ENCODE results near the gene PSAPL1.

The PSAPL1 gene

GRCh38 chr4:7448036-7448435 is 13.3 kb upstream of the PSAPL1 start:
- Mint-ChIP-seq H3K4me1 (no peaks in the 10 kb centered on the region), H3K9me3 (peaks cover 8% of the 10 kb centered on the region), H3K27ac (no peak overlapping the region), H3K36me3 (no peaks in the 10 kb centered on the region), H3K27me3 (no peaks in the 10 kb centered on the region), H3K4me3 (no peak overlapping the region)
- CTCF ChIA-PET = no interaction called here
- DNase-seq = no peak

- no peak for DNase-seq
- H3K27me3 Mint-ChIP-seq = no peaks in the 10 kb centered on the region
- H3K27ac Mint-ChIP-seq = no peak overlapping the region
- H3K4me1 Mint-ChIP-seq = no peaks in the 10 kb centered on the region
- H3K4me3 Mint-ChIP-seq = no peak overlapping the region
- peaks cover 5% of the 10 kb centered on the region for H3K9me3 Mint-ChIP-seq
- no peaks in the 10 kb centered on the region for H3K36me3 Mint-ChIP-seq
- CTCF ChIA-PET = no interaction called here
Observed at GRCh38 chr4:7447236-7447635, 12.5 kb upstream of the PSAPL1 start.

- H3K4me3 Mint-ChIP-seq = no peak overlapping the region
- H3K4me1 Mint-ChIP-seq = no peaks in the 10 kb centered on the region
- peaks cover 5% of the 10 kb centered on the region for H3K9me3 Mint-ChIP-seq
- no peaks in the 10 kb centered on the region for H3K36me3 Mint-ChIP-seq
- DNase-seq = no peak
- H3K27me3 Mint-ChIP-seq = peaks cover 3% of the 10 kb centered on the region
- CTCF ChIA-PET = no interaction called here
- no peak overlapping the region for H3K27ac Mint-ChIP-seq
Observed at GRCh38 chr4:7444731-7445130, 10.0 kb upstream of the PSAPL1 start.

DNA sequence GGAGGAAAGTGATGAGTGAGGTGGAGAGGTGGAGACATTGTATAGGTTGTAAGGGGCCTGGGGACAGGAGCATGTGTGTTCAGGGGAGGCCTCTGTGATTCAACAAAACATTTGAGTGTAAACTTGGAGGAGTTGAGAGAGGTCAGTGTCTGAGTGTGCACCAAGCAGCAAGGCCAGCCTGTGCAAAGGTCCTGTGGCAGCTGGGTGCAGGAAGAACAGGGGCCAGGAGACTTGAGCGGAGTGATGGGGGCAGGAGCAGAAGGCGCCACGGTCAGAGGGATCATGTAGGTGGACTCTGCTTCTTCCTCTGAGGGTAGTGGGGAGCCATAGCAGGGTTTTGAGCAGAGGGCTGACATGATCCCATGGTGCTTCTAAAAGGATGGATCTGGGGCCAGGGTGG is 9.6 kb upstream of the PSAPL1 start:
- Mint-ChIP-seq H3K9me3 (peaks cover under 1% of the 10 kb centered on the region), H3K27me3 (peaks cover 3% of the 10 kb centered on the region), H3K36me3 (no peaks in the 10 kb centered on the region), H3K4me3 (no peak overlapping the region), H3K4me1 (no peaks in the 10 kb centered on the region), H3K27ac (no peak overlapping the region)
- no peak for DNase-seq
- CTCF ChIA-PET = no interaction called here

GRCh38 chr4:7442574-7443162 is 7.9 kb upstream of the PSAPL1 start:
- H3K36me3 Mint-ChIP-seq = no peaks in the 10 kb centered on the region
- peaks cover 3% of the 10 kb centered on the region for H3K27me3 Mint-ChIP-seq
- no peak overlapping the region for H3K4me3 Mint-ChIP-seq
- H3K27ac Mint-ChIP-seq = no peak overlapping the region
- no peaks in the 10 kb centered on the region for H3K9me3 Mint-ChIP-seq
- no peaks in the 10 kb centered on the region for H3K4me1 Mint-ChIP-seq
- CTCF ChIA-PET = no interaction called here
- DNase-seq = no peak

DNA sequence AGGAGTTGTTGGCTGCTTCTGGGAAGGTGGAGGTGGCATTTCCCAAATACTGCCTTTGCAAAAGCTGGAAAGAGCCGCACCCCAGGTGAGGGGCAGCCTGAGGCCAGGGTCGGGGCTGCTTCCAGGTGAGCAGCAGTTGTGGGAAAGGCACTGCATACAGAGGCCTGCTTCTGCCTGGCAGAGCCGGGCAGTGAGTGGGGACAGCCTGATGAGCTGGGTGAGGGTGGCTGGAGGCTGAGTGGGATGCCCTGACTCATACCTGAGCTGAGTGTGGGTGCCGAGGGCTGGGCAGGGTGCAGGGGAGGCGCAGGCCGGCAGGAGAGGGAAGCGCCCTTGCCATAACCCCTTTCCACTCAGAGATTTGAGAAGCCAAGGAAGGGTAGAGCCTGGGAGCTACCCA is 6.5 kb upstream of the PSAPL1 start:
- Mint-ChIP-seq H3K27me3 (peaks cover 3% of the 10 kb centered on the region), H3K4me3 (no peak overlapping the region), H3K27ac (no peak overlapping the region), H3K36me3 (no peaks in the 10 kb centered on the region), H3K4me1 (no peaks in the 10 kb centered on the region), H3K9me3 (no peaks in the 10 kb centered on the region)
- no peak for DNase-seq
- CTCF ChIA-PET = no interaction called here

- H3K27me3 Mint-ChIP-seq = peaks cover 3% of the 10 kb centered on the region
- H3K9me3 Mint-ChIP-seq = no peaks in the 10 kb centered on the region
- no peak for DNase-seq
Observed at GRCh38 chr4:7439699-7440098, 5.0 kb upstream of the PSAPL1 start.

GRCh38 chr4:7436256-7436655 is 1.5 kb upstream of the PSAPL1 start:
- CTCF ChIA-PET = no interaction called here
- Mint-ChIP-seq H3K27ac (no peak overlapping the region), H3K9me3 (no peaks in the 10 kb centered on the region), H3K27me3 (peaks cover 3% of the 10 kb centered on the region), H3K4me3 (no peak overlapping the region), H3K36me3 (no peaks in the 10 kb centered on the region), H3K4me1 (no peaks in the 10 kb centered on the region)
- no peak for DNase-seq

More at GRCh38 chr4:7439699-7440098, 5.0 kb upstream of the PSAPL1 start:
- no peaks in the 10 kb centered on the region for H3K4me1 Mint-ChIP-seq
- H3K4me3 Mint-ChIP-seq = no peak overlapping the region
- no peaks in the 10 kb centered on the region for H3K36me3 Mint-ChIP-seq
- no peak overlapping the region for H3K27ac Mint-ChIP-seq
- CTCF ChIA-PET = no interaction called here

DNA sequence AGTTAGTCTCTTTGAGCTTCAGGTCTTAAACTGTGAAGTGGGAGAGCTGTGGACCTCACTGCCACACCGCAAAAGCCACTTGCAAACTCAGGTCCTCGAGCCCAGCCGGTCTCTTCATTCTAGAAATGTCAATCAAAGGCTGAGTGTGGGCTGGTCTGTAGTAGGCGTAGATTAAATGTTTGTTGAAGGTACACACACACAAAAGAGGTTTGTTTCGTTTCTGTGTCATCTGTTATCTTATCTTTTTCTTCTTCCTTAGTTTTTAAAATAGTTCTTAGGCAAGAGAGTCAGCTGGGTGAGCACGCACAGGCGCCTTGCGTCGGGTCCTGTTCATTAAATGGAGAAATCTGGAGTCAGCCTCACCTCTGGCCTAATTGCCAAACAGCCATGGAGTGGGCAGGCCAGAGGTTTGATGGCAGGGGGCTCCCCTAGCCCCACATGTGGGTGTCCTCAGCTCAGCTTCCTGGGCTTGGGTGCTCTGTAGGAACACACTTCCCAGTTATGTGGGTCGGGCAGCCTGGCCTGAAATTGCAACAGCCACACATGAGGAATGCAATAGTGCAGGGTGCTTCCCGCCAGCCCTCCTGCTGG is 836 bp upstream of the PSAPL1 start:
- H3K4me3 Mint-ChIP-seq = no peak overlapping the region
- H3K27me3 Mint-ChIP-seq = no peaks in the 10 kb centered on the region
- H3K4me1 Mint-ChIP-seq = no peaks in the 10 kb centered on the region
- CTCF ChIA-PET = no interaction called here
- H3K36me3 Mint-ChIP-seq = no peaks in the 10 kb centered on the region
- DNase-seq = no peak
- no peaks in the 10 kb centered on the region for H3K9me3 Mint-ChIP-seq
- H3K27ac Mint-ChIP-seq = no peak overlapping the region

GRCh38 chr4:7434141-7434765 is 477 bp downstream of the PSAPL1 start:
- Mint-ChIP-seq H3K4me1 (no peaks in the 10 kb centered on the region), H3K4me3 (no peak overlapping the region), H3K27me3 (no peaks in the 10 kb centered on the region), H3K27ac (no peak overlapping the region), H3K9me3 (no peaks in the 10 kb centered on the region), H3K36me3 (no peaks in the 10 kb centered on the region)
- CTCF ChIA-PET = no interaction called here
- DNase-seq = no peak

- Mint-ChIP-seq H3K27me3 (no peaks in the 10 kb centered on the region), H3K9me3 (no peaks in the 10 kb centered on the region), H3K4me3 (no peak overlapping the region), H3K4me1 (no peaks in the 10 kb centered on the region), H3K36me3 (no peaks in the 10 kb centered on the region), H3K27ac (no peak overlapping the region)
- CTCF ChIA-PET = no interaction called here
- no peak for DNase-seq
Observed at GRCh38 chr4:7433376-7434140, 1.2 kb downstream of the PSAPL1 start.

DNA sequence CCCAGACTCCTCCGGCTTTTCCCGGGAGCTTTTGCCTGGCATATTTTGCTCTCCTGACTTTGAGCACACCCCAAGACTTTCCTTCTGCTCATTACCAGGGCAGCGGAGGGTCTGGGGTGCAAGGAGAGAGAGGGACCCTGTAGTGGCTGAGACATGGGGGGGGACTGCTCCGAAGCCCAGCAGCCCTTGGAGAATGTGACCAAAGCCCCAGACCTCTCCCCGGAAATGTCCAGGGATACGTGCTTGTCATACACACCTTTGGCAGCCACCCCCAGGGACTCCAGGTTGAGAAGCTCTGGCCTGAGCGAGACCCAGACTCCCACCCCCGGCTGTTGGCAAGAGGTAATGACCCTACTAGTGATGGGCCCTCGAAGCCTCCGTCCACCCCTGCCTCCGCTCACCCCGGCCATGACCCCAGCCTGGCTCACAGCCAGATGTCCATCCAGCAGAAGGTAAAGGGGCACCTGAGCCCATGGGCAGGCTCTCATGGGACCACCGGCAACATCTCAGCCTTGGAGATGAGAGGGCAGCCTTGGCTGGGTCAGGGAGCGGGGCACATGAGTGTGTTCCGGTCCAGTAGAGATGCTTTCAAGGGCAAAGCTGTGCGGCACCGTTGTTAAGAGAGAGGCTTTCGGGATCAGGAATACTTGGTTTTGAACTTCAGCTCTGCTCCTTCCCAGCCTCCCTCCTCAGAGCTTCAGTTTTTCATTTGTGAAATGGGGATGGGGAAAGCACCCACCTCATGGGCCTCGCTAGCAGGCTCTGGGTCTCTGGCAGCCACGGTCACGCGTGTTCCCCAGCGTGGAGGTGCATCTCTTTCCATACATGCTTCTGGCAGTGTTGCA is 2.0 kb downstream of the PSAPL1 start:
- H3K4me1 Mint-ChIP-seq = no peaks in the 10 kb centered on the region
- H3K27me3 Mint-ChIP-seq = no peaks in the 10 kb centered on the region
- DNase-seq = no peak
- CTCF ChIA-PET = no interaction called here
- no peak overlapping the region for H3K27ac Mint-ChIP-seq
- no peak overlapping the region for H3K4me3 Mint-ChIP-seq
- H3K9me3 Mint-ChIP-seq = no peaks in the 10 kb centered on the region
- H3K36me3 Mint-ChIP-seq = no peaks in the 10 kb centered on the region

DNA sequence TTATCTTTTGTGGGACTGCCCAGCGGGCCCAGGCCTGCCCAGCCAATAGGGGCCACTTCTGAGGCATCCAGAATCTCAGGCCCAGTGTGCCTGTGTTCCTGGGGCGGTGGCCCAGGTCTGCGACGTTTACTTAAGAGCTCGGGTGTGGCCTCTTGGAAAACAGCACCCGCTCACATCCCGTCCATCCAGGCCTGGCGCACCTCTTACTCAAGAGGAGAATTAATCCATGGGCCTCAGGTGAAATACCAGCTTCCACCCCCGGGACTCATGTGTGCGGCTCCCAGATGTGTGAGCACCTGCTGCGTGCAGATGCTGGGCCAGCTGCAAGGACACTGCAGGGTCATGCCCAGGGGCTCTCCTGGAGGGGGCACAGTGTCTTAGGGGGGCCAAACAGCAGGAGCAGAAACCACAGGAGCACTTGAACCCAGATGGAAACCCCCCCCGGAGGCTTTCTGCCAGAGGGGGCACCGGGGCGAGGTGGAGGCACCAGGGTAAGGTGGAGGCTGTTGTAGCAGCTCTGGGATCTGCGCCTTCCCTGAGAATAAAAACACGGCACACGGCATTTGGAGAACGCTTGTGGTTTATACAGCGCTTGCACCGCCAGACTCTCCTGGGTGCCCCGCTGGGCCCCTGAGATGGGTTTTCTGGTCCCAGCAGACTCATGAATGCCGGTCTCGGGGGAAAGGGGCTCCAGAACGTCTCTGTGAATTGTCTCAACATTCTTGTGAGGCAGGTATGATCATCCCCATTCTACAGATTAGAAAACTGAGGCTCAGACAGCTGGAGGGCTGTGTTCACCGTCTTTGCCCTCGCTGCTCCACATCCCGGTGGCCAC is 2.8 kb downstream of the PSAPL1 start:
- peak; percentile 14 for DNase-seq
- Mint-ChIP-seq H3K27ac (no peak overlapping the region), H3K4me1 (no peaks in the 10 kb centered on the region), H3K27me3 (no peaks in the 10 kb centered on the region), H3K4me3 (no peak overlapping the region), H3K9me3 (no peaks in the 10 kb centered on the region), H3K36me3 (no peaks in the 10 kb centered on the region)
- CTCF ChIA-PET = interaction anchor here (1.4 kb wide), 1 partner anchor 288 kb away, joined by 3 read pairs; no protein-coding TSS in a partner anchor

Data from activated naive CD4-positive, alpha-beta T cell treated with anti-CD3 and anti-CD28 coated beads, Interleukin-2, amount 10 ng/mL, durations not matched to agents 7 days and 5 days (primary cell).